ENCODE measurements around the gene MYO7B. TPM values are rescaled to one million over a fixed set of nuclear protein-coding genes. Genes with fewer than 3 reads are reported as not detected.
A peak's percentile ranks its signal among the peaks of the same experiment; 100 is the strongest.

The MYO7B gene
- total RNA-seq, 4 donors from 2014 or later: 2.3 to 13.0 (median 4.8) TPM

- no peak overlapping the region for H3K4me3 ChIP-seq (ENCODE audit: low read depth, poor library complexity, severe bottlenecking)
- 79 to 85% methylated on average over 17 to 19 of the region's 24 CpGs for WGBS, 2 donors
- intact Hi-C loops (cut with DNase I; ENCODE audit: low total_unique reads): no loop called here
- TF ChIP-seq CTCF (IDR thresholded peaks at IDR 0.05): no peak
- TF ChIP-seq POLR2A (IDR thresholded peaks at IDR 0.05): no peak
- DNase-seq (ENCODE audit: low spot score in 2 of 2): no peak
Observed at GRCh38 chr2:127646487-127647241, 111.2 kb downstream of the MYO7B start.

GRCh38 chr2:127647242-127648190, 112.0 kb downstream of the MYO7B start:
- DNase-seq (ENCODE audit: low spot score in 2 of 2): no peak
- TF ChIP-seq CTCF (IDR thresholded peaks at IDR 0.05) (no peak), POLR2A (IDR thresholded peaks at IDR 0.05) (no peak)
- WGBS, 2 donors: 66 to 72% methylated on average over 15 of the region's 16 CpGs
- H3K4me3 ChIP-seq (ENCODE audit: low read depth, poor library complexity, severe bottlenecking): no peak overlapping the region
- intact Hi-C loops (cut with DNase I; ENCODE audit: low total_unique reads): no loop called here

GRCh38 chr2:127648321-127648720, 112.8 kb downstream of the MYO7B start:
- no peak for DNase-seq (ENCODE audit: low spot score in 2 of 2)
- intact Hi-C loops (cut with DNase I; ENCODE audit: low total_unique reads): no loop called here
- no peak overlapping the region for H3K4me3 ChIP-seq (ENCODE audit: low read depth, poor library complexity, severe bottlenecking)
- WGBS, 2 donors: 78 to 83% methylated on average over 3 to 6 of the region's 6 CpGs
- TF ChIP-seq CTCF (IDR thresholded peaks at IDR 0.05) (no peak), POLR2A (IDR thresholded peaks at IDR 0.05) (no peak)

DNA sequence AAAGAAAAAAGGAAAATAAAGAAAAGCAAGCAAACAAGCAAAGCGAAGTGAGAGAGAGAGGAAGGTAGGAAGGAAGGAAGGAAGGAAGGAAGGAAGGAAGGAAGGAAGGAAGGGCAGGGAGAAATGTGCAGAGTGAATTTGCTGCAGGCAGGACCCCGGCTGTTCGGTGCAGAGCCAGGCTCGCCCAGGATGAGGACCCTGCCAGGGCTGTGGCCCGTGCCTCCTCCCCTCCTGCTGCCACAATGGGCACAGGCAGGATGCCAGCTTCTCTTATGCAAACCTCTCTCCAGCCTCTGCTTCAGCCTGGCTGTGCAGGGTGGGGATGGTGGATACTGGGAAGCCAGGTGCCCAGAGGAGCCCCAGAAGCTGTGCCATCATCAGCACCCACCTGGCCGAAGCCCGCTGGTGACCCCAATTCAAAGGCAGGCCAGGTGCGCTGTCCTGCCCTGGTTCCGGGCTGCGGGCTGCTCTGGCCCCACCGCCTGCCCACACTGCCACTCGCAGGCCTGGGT, 113.7 kb downstream of the MYO7B start:
- no peak overlapping the region for H3K4me3 ChIP-seq (ENCODE audit: low read depth, poor library complexity, severe bottlenecking)
- 54 to 59% methylated on average over 7 to 10 of the region's 12 CpGs for WGBS, 2 donors
- no peak for DNase-seq (ENCODE audit: low spot score in 2 of 2)
- TF ChIP-seq CTCF (IDR thresholded peaks at IDR 0.05): no peak
- no peak for TF ChIP-seq POLR2A (IDR thresholded peaks at IDR 0.05)
- intact Hi-C loops (cut with DNase I; ENCODE audit: low total_unique reads): no loop called here

DNA sequence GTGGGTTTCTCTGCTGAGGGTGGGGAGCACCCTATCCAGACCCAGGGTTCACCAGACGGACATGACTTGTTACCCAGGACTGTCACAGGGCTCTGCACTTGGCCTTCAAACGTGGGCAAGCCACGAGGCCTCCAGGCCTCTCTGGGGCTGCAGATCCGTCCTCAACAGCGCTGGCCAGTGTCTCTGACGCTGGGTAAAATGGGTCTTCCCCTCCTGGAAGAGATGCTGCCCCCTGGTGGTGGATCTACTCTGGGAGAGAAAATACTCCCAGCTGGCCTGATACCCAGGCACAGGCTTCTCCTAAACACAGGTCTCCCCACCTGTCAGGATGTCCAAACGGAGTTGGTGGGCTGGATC, 114.2 kb downstream of the MYO7B start:
- peak; percentile 81 to 95 for DNase-seq (ENCODE audit: low spot score in 2 of 2)
- WGBS, 2 donors: 9 to 11% methylated on average over 7 of the region's 7 CpGs

More for the DNA sequence above, 114.2 kb downstream of the MYO7B start:
- no peak for TF ChIP-seq CTCF (IDR thresholded peaks at IDR 0.05)
- intact Hi-C loops (cut with DNase I; ENCODE audit: low total_unique reads): no loop called here
- H3K4me3 ChIP-seq (ENCODE audit: low read depth, poor library complexity, severe bottlenecking): no peak overlapping the region

All from lower leg skin (tissue), 4 donors.